HepG2 (cell line): ENCODE data around the gene CTDSPL2. TPM values are rescaled to one million over a fixed set of nuclear protein-coding genes. Genes with fewer than 3 reads are reported as not detected.

Source experiments
- AKNA ChIP-seq: sonication (generic); formaldehyde crosslinking; IDR thresholded peaks from 2 replicates; pipeline ENCODE4 v1.4.0; 2020; ENCODE audit warnings: missing genetic modification reagents, borderline replicate concordance
- CHD4 ChIP-seq: fragments of 200-600 bp; sonication (generic); IDR thresholded peaks from 2 replicates; pipeline ENCODE4 v1.7.0; 2017; ENCODE audit warnings: mild to moderate bottlenecking, low read length, borderline replicate concordance
- ELF3 ChIP-seq: IDR thresholded peaks from 2 replicates; pipeline ENCODE4 v1.6.1; 2016; ENCODE audit warnings: missing genetic modification reagents, missing compliant biosample characterization
- HMGXB4 ChIP-seq, 2 experiments: sonication (generic) in 1 of 2; formaldehyde crosslinking in 1 of 2; IDR thresholded peaks; 2 replicates each; pipeline versions ENCODE4 v1.4.0 to v1.6.1; 2018 to 2020; ENCODE audit warnings: missing genetic modification reagents in 2 of 2, borderline replicate concordance in 1 of 2, low read depth in 1 of 2, mild to moderate bottlenecking in 1 of 2, missing biosample characterization in 1 of 2
- KDM1A ChIP-seq: IDR thresholded peaks from 2 replicates; pipeline ENCODE4 v1.6.1; 2016; ENCODE audit warnings: missing compliant biosample characterization
- PHF8 ChIP-seq: sonication (generic); formaldehyde crosslinking; IDR thresholded peaks from 2 replicates; pipeline ENCODE4 v1.5.0; 2020; ENCODE audit warnings: missing genetic modification reagents
- ZNF570 ChIP-seq: sonication (generic); formaldehyde crosslinking; IDR thresholded peaks from 2 replicates; pipeline ENCODE4 v1.4.0; 2020; ENCODE audit warnings: mild to moderate bottlenecking, missing genetic modification reagents, borderline replicate concordance
- ZNF646 ChIP-seq: sonication (generic); formaldehyde crosslinking; IDR thresholded peaks from 2 replicates; pipeline ENCODE4 v1.9.0; 2021; ENCODE audit warnings: mild to moderate bottlenecking, missing genetic modification reagents
- ZNF777 ChIP-seq: sonication (generic); formaldehyde crosslinking; IDR thresholded peaks from 2 replicates; pipeline ENCODE4 v1.4.0; 2020; ENCODE audit warnings: missing genetic modification reagents
- polyA plus RNA-seq, 8 experiments: library from polyadenylated mRNA; depleted of rRNA in 3 of 8; stranded (reverse) in 7 of 8; unstranded in 1 of 8; fragments of >200 nt; fragmentation: Illumina TruSeq in 4 of 8; extraction: Trizol in 4 of 8; gene quantifications; 2 replicates each; pipeline versions ENCODE4 v1.2.1 to v1.2.3, GENCODE V29; 2011 to 2016; ENCODE audit warnings: low read depth in 4 of 8, missing spikeins in 1 of 8, mixed read lengths in 1 of 8; ENCODE audit not compliant: insufficient read depth in 1 of 8
- total RNA-seq, 5 experiments: library from RNA; depleted of rRNA; stranded (reverse); fragments of >200 nt; fragmentation: Illumina TruSeq; extraction: Trizol; gene quantifications; 2 replicates each; pipeline ENCODE4 v1.2.3, GENCODE V29; 2016; ENCODE audit warnings: low read depth in 1 of 5
- TF ChIP-seq, protein P1 (sequence below): sonication (generic); formaldehyde crosslinking; IDR thresholded peaks from 2 replicates; pipeline ENCODE4 v1.5.1; 2020; ENCODE audit warnings: missing genetic modification reagents, mild to moderate bottlenecking, borderline replicate concordance

The CTDSPL2 gene
- total and polyA plus RNA-seq, 2 of the 13 experiments (the other 11 are each of a cell fraction or from before 2014, with no cell fraction given), result 37.4 to 56.2 TPM

- no peak for TF ChIP-seq ELF3 (CRISPR knock-in tag)
- TF ChIP-seq PHF8, result peak; percentile 89
- TF ChIP-seq ZNF646 (CRISPR knock-in tag), result no peak
- TF ChIP-seq KDM1A (CRISPR knock-in tag), result no peak
- TF ChIP-seq CHD4, result no peak
- no peak; the same call in none of the 2 replicates for TF ChIP-seq ZNF777 (CRISPR knock-in tag)
- no peak for TF ChIP-seq AKNA (CRISPR knock-in tag)
- peak; percentile 37 to 81; a peak in 3 of 4 replicates for TF ChIP-seq HMGXB4 (CRISPR knock-in tag; IDR thresholded peaks at IDR 0.05; ENCODE audit: borderline replicate concordance in 1 of 2, low read depth in 1 of 2)
- TF ChIP-seq ZNF570 (CRISPR knock-in tag), result 0 out of 2 replicates have a peak, but pooled peaks have one; percentile 47
- TF ChIP-seq, protein P1, sequence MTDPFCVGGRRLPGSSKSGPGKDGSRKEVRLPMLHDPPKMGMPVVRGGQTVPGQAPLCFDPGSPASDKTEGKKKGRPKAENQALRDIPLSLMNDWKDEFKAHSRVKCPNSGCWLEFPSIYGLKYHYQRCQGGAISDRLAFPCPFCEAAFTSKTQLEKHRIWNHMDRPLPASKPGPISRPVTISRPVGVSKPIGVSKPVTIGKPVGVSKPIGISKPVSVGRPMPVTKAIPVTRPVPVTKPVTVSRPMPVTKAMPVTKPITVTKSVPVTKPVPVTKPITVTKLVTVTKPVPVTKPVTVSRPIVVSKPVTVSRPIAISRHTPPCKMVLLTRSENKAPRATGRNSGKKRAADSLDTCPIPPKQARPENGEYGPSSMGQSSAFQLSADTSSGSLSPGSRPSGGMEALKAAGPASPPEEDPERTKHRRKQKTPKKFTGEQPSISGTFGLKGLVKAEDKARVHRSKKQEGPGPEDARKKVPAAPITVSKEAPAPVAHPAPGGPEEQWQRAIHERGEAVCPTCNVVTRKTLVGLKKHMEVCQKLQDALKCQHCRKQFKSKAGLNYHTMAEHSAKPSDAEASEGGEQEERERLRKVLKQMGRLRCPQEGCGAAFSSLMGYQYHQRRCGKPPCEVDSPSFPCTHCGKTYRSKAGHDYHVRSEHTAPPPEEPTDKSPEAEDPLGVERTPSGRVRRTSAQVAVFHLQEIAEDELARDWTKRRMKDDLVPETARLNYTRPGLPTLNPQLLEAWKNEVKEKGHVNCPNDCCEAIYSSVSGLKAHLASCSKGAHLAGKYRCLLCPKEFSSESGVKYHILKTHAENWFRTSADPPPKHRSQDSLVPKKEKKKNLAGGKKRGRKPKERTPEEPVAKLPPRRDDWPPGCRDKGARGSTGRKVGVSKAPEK (CRISPR knock-in tag), result no peak
Measured at GRCh38 chr15:44536962-44537734, 109.7 kb downstream of the CTDSPL2 start, which contains the start of gene EIF3J (continued).
